ENCODE data around the gene PROM1.

GRCh38 chr4:15958562-15958961 lies 125.3 kb downstream of the PROM1 start:
- TF ChIP-seq POLR2A (IDR thresholded peaks at IDR 0.05) (no peak), CTCF (IDR thresholded peaks at IDR 0.05) (no peak), POLR2AphosphoS5 (IDR thresholded peaks at IDR 0.05) (no peak)
